Progenitor cell of endocrine pancreas (in vitro differentiated cells): ENCODE data around the gene GPR37. TPM values are rescaled to one million over a fixed set of nuclear protein-coding genes. Genes with fewer than 3 reads are reported as not detected.
A peak's percentile ranks its signal among the peaks of the same experiment; 100 is the strongest.

ENCODE experiments used
- DNase-seq: peaks from one replicate; pipeline ENCODE4 v3.0.0; 2021; ENCODE audit warnings: low spot score; ENCODE audit not compliant: unreplicated experiment
- H3K27ac Mint-ChIP-seq: 2 replicates; pipeline ENCODE4 v1.8.0; 2021; ENCODE audit warnings: mild to moderate bottlenecking, moderate library complexity, mixed read lengths
- H3K27me3 Mint-ChIP-seq: 2 replicates; pipeline ENCODE4 v1.8.0; 2021; ENCODE audit warnings: mixed read lengths
- H3K36me3 Mint-ChIP-seq: 2 replicates; pipeline ENCODE4 v1.8.0; 2022; ENCODE audit warnings: mixed read lengths; ENCODE audit not compliant: insufficient read depth
- H3K4me1 Mint-ChIP-seq: 2 replicates; pipeline ENCODE4 v1.8.0; 2021; ENCODE audit warnings: low read depth, mixed read lengths
- H3K4me3 Mint-ChIP-seq: 2 replicates; pipeline ENCODE4 v1.8.0; 2021; ENCODE audit warnings: low read depth, mild to moderate bottlenecking, moderate library complexity, mixed read lengths
- H3K9me3 Mint-ChIP-seq: 2 replicates; pipeline ENCODE4 v1.8.0; 2021; ENCODE audit warnings: low read depth, mixed read lengths
- CTCF ChIP-seq: fragments of 200-600 bp; sonication (generic); IDR thresholded peaks from one replicate; pipeline ENCODE4 v1.5.0; 2021; ENCODE audit warnings: antibody characterized with exemption, mild to moderate bottlenecking; ENCODE audit not compliant: unreplicated experiment
- total RNA-seq: library from RNA; stranded (reverse); gene quantifications from 2 replicates; pipeline ENCODE4 v1.2.1, GENCODE V29; 2021

Gene GPR37
- total RNA-seq, 1 donor from 2014 or later, result 6.6 TPM

- Mint-ChIP-seq H3K27ac (no peak overlapping the region), H3K4me1 (peaks cover 5% of the 10 kb centered on the region)
Measured at GRCh38 chr7:124738639-124739038, 27.0 kb downstream of the GPR37 start.

GRCh38 chr7:124737760-124738300 is 27.8 kb downstream of the GPR37 start:
- DNase-seq, result no peak
- H3K9me3 Mint-ChIP-seq, result no peaks in the 10 kb centered on the region
- H3K36me3 Mint-ChIP-seq, result no peaks in the 10 kb centered on the region
- no peaks in the 10 kb centered on the region for H3K27me3 Mint-ChIP-seq
- H3K4me3 Mint-ChIP-seq, result no peak overlapping the region
- H3K4me1 Mint-ChIP-seq, result peaks cover 5% of the 10 kb centered on the region
- H3K27ac Mint-ChIP-seq, result no peak overlapping the region
- TF ChIP-seq CTCF, result no peak

More at GRCh38 chr7:124738639-124739038, 27.0 kb downstream of the GPR37 start:
- no peaks in the 10 kb centered on the region for H3K9me3 Mint-ChIP-seq
- H3K27me3 Mint-ChIP-seq, result no peaks in the 10 kb centered on the region
- no peaks in the 10 kb centered on the region for H3K36me3 Mint-ChIP-seq
- DNase-seq, result no peak
- H3K4me3 Mint-ChIP-seq, result no peak overlapping the region
- TF ChIP-seq CTCF, result no peak

GRCh38 chr7:124728610-124729009 is 37.0 kb downstream of the GPR37 start:
- Mint-ChIP-seq H3K4me3 (no peak overlapping the region), H3K36me3 (no peaks in the 10 kb centered on the region), H3K27ac (no peak overlapping the region), H3K27me3 (peaks cover 4% of the 10 kb centered on the region), H3K4me1 (peaks cover 12% of the 10 kb centered on the region), H3K9me3 (no peaks in the 10 kb centered on the region)
- TF ChIP-seq CTCF, result no peak
- no peak for DNase-seq

- H3K4me1 Mint-ChIP-seq, result peaks cover 12% of the 10 kb centered on the region
- H3K27ac Mint-ChIP-seq, result peak overlapping the region; percentile 23
- H3K9me3 Mint-ChIP-seq, result peaks cover 3% of the 10 kb centered on the region
- TF ChIP-seq CTCF, result no peak
- no peaks in the 10 kb centered on the region for H3K27me3 Mint-ChIP-seq
- no peaks in the 10 kb centered on the region for H3K36me3 Mint-ChIP-seq
- H3K4me3 Mint-ChIP-seq, result no peak overlapping the region
- no peak for DNase-seq
Measured at GRCh38 chr7:124724507-124725192, 40.9 kb downstream of the GPR37 start.

- H3K9me3 Mint-ChIP-seq, result peaks cover 3% of the 10 kb centered on the region
- peaks cover 12% of the 10 kb centered on the region for H3K4me1 Mint-ChIP-seq
- no peak overlapping the region for H3K4me3 Mint-ChIP-seq
- H3K27ac Mint-ChIP-seq, result no peak overlapping the region
- TF ChIP-seq CTCF, result no peak
- no peaks in the 10 kb centered on the region for H3K36me3 Mint-ChIP-seq
- DNase-seq, result no peak
- H3K27me3 Mint-ChIP-seq, result no peaks in the 10 kb centered on the region
Measured at GRCh38 chr7:124724079-124724478, 41.5 kb downstream of the GPR37 start.
